ENCODE data around the gene FGF11.

FGF11 gene

DNA sequence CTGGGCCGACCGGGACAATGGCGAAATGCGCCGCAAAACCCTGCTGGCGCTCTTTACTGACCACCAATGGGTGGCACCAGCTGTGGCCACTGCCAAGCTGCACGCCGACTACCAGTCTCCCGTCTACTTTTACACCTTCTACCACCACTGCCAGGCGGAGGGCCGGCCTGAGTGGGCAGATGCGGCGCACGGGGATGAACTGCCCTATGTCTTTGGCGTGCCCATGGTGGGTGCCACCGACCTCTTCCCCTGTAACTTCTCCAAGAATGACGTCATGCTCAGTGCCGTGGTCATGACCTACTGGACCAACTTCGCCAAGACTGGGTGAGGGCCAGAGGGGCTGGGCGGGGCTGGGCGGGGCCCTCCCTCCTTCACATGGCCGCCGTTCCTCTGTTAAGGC is 23.5 kb upstream of the FGF11 start:
- H3K4me3 ChIP-seq (ENCODE audit: low read depth, low read length): no peak overlapping the region
- TF ChIP-seq CTCF (IDR thresholded peaks at IDR 0.05; ENCODE audit: control insufficient read depth, extremely low read depth, insufficient read depth): no peak
- no peak for DNase-seq (ENCODE audit: low read depth)

DNA sequence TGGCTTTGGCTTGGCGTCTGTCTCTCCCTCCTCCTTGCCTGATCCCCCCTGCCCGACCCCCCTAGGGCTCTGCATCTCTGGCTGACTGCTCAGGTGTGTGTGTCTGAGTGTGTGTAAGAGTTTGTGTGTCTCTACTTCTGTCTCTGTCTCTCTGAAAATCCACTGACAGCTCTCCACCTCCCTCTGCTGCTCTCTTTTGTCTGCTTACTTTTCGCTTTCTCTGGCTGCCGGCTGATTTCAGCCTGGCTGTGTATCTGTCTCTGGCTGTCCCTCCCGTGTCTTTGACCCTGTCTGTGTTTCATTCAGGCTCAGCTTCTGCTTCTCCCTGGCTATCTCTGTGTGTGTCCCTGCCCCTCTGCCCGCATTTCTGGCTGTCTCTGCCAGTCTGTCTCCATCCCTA is 23.0 kb upstream of the FGF11 start:
- no peak overlapping the region for H3K4me3 ChIP-seq (ENCODE audit: low read depth, low read length)
- TF ChIP-seq CTCF (IDR thresholded peaks at IDR 0.05; ENCODE audit: control insufficient read depth, extremely low read depth, insufficient read depth): no peak
- no peak for DNase-seq (ENCODE audit: low read depth)

DNA sequence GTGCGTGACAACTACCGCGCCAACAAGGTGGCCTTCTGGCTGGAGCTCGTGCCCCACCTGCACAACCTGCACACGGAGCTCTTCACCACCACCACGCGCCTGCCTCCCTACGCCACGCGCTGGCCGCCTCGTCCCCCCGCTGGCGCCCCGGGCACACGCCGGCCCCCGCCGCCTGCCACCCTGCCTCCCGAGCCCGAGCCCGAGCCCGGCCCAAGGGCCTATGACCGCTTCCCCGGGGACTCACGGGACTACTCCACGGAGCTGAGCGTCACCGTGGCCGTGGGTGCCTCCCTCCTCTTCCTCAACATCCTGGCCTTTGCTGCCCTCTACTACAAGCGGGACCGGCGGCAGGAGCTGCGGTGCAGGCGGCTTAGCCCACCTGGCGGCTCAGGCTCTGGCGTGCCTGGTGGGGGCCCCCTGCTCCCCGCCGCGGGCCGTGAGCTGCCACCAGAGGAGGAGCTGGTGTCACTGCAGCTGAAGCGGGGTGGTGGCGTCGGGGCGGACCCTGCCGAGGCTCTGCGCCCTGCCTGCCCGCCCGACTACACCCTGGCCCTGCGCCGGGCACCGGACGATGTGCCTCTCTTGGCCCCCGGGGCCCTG is 22.2 kb upstream of the FGF11 start:
- TF ChIP-seq CTCF (IDR thresholded peaks at IDR 0.05; ENCODE audit: control insufficient read depth, extremely low read depth, insufficient read depth): no peak
- no peak for DNase-seq (ENCODE audit: low read depth)
- H3K4me3 ChIP-seq (ENCODE audit: low read depth, low read length): no peak overlapping the region

DNA sequence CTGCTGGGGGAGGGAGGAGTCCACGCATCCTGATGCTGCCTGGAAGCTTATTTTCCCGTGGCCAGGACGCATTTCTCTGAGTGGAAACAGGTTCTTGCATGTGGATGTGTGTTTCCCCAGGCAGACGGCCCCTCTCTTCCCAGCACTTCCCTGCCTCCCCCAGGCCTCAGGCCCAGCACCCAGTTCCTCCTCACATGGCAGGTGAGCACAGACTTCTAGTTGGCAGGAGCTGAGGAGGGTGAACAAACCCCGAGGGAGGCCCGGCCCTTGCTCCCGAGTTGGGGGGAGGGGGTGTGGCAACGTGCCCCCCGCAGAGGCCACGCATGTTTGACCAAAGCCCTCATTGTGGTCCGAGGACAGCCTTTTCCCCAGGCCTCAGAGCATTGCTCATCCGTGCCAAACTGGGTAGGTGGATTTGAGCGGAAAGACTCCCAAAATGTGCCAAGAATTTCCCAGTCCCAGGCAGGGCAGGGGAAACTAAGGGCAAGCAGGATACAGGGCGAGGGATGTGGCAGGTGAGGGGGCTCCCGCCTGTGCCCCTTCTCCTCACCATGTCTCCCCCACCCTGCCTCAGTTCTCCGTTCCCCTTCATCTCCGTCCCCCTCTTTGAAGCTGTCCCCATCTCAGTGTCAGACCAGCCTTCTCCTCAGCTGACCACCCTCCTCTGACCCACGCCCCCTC is 20.7 kb upstream of the FGF11 start:
- no peak overlapping the region for H3K4me3 ChIP-seq (ENCODE audit: low read depth, low read length)
- DNase-seq (ENCODE audit: low read depth): no peak
- no peak for TF ChIP-seq CTCF (IDR thresholded peaks at IDR 0.05; ENCODE audit: control insufficient read depth, extremely low read depth, insufficient read depth)

DNA sequence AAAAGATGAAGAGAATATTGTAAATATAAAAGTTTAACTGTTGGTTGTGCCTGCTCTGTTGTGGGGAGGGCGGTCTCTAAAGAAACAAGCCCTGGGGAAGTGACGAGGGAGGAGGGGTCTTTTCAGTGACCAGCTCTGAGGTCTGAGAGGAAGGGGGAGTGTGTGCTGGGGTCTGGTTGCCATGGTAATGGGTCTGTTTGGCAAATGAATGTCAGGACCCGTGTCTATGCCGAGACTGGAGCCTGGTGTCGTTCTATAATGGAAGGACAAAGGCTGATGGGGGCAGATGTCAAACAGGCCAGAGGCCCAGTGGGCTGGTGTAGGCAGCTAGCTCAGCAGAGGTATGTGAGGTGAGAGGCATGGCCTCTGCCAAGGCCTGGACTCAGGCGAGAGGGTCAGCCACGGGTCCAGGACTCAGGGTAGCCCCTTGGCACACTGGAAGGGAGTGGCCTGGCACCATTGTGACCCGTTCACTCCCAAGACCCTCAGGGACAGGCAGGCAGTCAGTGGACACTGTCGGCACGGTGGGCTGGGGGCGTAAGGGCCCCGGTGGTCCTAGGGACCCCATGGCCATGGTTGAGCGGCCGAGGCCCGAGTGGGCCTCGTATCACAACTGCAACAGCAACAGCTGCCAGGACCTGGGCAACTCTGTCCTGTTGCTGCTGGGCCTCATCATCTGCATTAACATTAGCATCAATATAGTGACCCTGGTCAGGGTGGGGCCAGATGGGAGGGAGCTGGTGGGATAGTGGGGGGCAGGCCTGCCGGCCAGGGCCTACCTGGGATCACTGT is 19.3 kb upstream of the FGF11 start, which contains the start of gene SPEM1:
Gene SPEM1 (plus strand): TSS at position 506 of the 792 bp plus-strand sequence. CDS start 61 bp downstream, at position 567.
- DNase-seq (ENCODE audit: low read depth): no peak
- TF ChIP-seq CTCF (IDR thresholded peaks at IDR 0.05; ENCODE audit: control insufficient read depth, extremely low read depth, insufficient read depth): no peak
- no peak within 1 kb of the TSS for H3K4me3 ChIP-seq (ENCODE audit: low read depth, low read length)

DNA sequence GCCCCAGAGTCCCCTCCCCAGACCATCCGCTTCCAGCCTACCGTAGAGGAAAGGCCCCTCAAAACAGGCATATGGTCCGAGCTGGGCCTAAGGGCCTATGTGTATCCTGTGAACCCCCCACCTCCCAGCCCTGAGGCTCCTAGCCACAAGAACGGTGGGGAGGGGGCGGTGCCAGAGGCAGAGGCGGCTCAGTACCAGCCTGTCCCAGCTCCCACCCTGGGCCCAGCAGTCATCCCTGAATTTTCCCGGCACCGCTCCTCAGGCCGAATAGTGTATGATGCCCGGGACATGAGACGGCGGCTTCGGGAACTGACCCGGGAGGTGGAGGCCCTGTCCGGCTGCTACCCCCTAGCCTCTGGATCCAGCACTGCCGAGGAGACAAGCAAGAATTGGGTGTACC is 18.1 kb upstream of the FGF11 start:
- no peak for TF ChIP-seq CTCF (IDR thresholded peaks at IDR 0.05; ENCODE audit: control insufficient read depth, extremely low read depth, insufficient read depth)
- no peak overlapping the region for H3K4me3 ChIP-seq (ENCODE audit: low read depth, low read length)
- no peak for DNase-seq (ENCODE audit: low read depth)
